ENCODE measurements around the gene GPR39. TPM values are rescaled to one million over a fixed set of nuclear protein-coding genes. Genes with fewer than 3 reads are reported as not detected.

The GPR39 gene
- total and polyA plus RNA-seq, 2 donors from 2014 or later: 4.9 to 8.7 TPM

GRCh38 chr2:132678483-132678882, 261.9 kb downstream of the GPR39 start:
- intact Hi-C loops (cut with DNase I): no loop called here
- no peak overlapping the region for H3K9ac ChIP-seq (ENCODE audit: low read length in 3 of 3)
- no peaks in the 10 kb centered on the region for H3K9me3 ChIP-seq (ENCODE audit: control insufficient read depth in 2 of 3, insufficient read depth in 1 of 3, low read length in 3 of 3)
- H3K27ac ChIP-seq (ENCODE audit: low read depth in 2 of 2, low read length in 2 of 2): no peak overlapping the region
- no peak overlapping the region for H3K4me3 ChIP-seq (ENCODE audit: low read length in 3 of 3)
- TF ChIP-seq CTCF (IDR thresholded peaks at IDR 0.05; ENCODE audit: borderline replicate concordance, extremely low read depth, insufficient read depth): no peak
- H3K36me3 ChIP-seq (ENCODE audit: control insufficient read depth in 2 of 3, insufficient read depth in 3 of 3, low read length in 3 of 3): no peaks in the 10 kb centered on the region
- H3K27me3 ChIP-seq (ENCODE audit: control insufficient read depth, insufficient read depth, low read length): no peaks in the 10 kb centered on the region
- peaks cover 0 to 3% (median 0%) of the 10 kb centered on the region in 3 donors for H3K4me1 ChIP-seq (ENCODE audit: control insufficient read depth in 2 of 3, insufficient read depth in 2 of 3, low read depth in 1 of 3, low read length in 3 of 3)
- no peak for DNase-seq
- no peak for FAIRE-seq

- H3K4me1 ChIP-seq (ENCODE audit: control insufficient read depth in 2 of 3, insufficient read depth in 2 of 3, low read depth in 1 of 3, low read length in 3 of 3): peaks cover 0 to 3% (median 0%) of the 10 kb centered on the region in 3 donors
- DNase-seq: no peak
- H3K4me3 ChIP-seq (ENCODE audit: low read length in 3 of 3): no peak overlapping the region
- no peaks in the 10 kb centered on the region for H3K36me3 ChIP-seq (ENCODE audit: control insufficient read depth in 2 of 3, insufficient read depth in 3 of 3, low read length in 3 of 3)
- H3K9me3 ChIP-seq (ENCODE audit: control insufficient read depth in 2 of 3, insufficient read depth in 1 of 3, low read length in 3 of 3): no peaks in the 10 kb centered on the region
- H3K27ac ChIP-seq (ENCODE audit: low read depth in 2 of 2, low read length in 2 of 2): no peak overlapping the region
- no peak overlapping the region for H3K9ac ChIP-seq (ENCODE audit: low read length in 3 of 3)
- no peak for FAIRE-seq
- no peaks in the 10 kb centered on the region for H3K27me3 ChIP-seq (ENCODE audit: control insufficient read depth, insufficient read depth, low read length)
- intact Hi-C loops (cut with DNase I): no loop called here
- TF ChIP-seq CTCF (IDR thresholded peaks at IDR 0.05; ENCODE audit: borderline replicate concordance, extremely low read depth, insufficient read depth): no peak
These were observed 263.9 kb downstream of the GPR39 start for GRCh38 chr2:132680544-132680943.

- no peak for TF ChIP-seq CTCF (IDR thresholded peaks at IDR 0.05; ENCODE audit: borderline replicate concordance, extremely low read depth, insufficient read depth)
- no peak for DNase-seq
- no peak overlapping the region for H3K4me3 ChIP-seq (ENCODE audit: low read length in 3 of 3)
- no peaks in the 10 kb centered on the region for H3K36me3 ChIP-seq (ENCODE audit: control insufficient read depth in 2 of 3, insufficient read depth in 3 of 3, low read length in 3 of 3)
- H3K4me1 ChIP-seq (ENCODE audit: control insufficient read depth in 2 of 3, insufficient read depth in 2 of 3, low read depth in 1 of 3, low read length in 3 of 3): peaks cover 0 to 3% (median 0%) of the 10 kb centered on the region in 3 donors
- intact Hi-C loops (cut with DNase I): no loop called here
- H3K9ac ChIP-seq (ENCODE audit: low read length in 3 of 3): no peak overlapping the region
- no peaks in the 10 kb centered on the region for H3K27me3 ChIP-seq (ENCODE audit: control insufficient read depth, insufficient read depth, low read length)
- no peak for FAIRE-seq
- H3K9me3 ChIP-seq (ENCODE audit: control insufficient read depth in 2 of 3, insufficient read depth in 1 of 3, low read length in 3 of 3): no peaks in the 10 kb centered on the region
- no peak overlapping the region for H3K27ac ChIP-seq (ENCODE audit: low read depth in 2 of 2, low read length in 2 of 2)
These were observed 265.2 kb downstream of the GPR39 start for GRCh38 chr2:132681766-132682165.

GRCh38 chr2:132690664-132691303, 274.2 kb downstream of the GPR39 start:
- DNase-seq (no peak), FAIRE-seq (no peak)
- Histone ChIP-seq H3K27me3 (ENCODE audit: control insufficient read depth, insufficient read depth, low read length) (no peaks in the 10 kb centered on the region), H3K9ac (ENCODE audit: low read length in 3 of 3) (no peak overlapping the region), H3K9me3 (ENCODE audit: control insufficient read depth in 2 of 3, insufficient read depth in 1 of 3, low read length in 3 of 3) (no peaks in the 10 kb centered on the region), H3K4me3 (ENCODE audit: low read length in 3 of 3) (no peak overlapping the region), H3K27ac (ENCODE audit: low read depth in 2 of 2, low read length in 2 of 2) (no peak overlapping the region), H3K36me3 (ENCODE audit: control insufficient read depth in 2 of 3, insufficient read depth in 3 of 3, low read length in 3 of 3) (no peaks in the 10 kb centered on the region), H3K4me1 (ENCODE audit: control insufficient read depth in 2 of 3, insufficient read depth in 2 of 3, low read depth in 1 of 3, low read length in 3 of 3) (no peaks in the 10 kb centered on the region)
- no peak for TF ChIP-seq CTCF (IDR thresholded peaks at IDR 0.05; ENCODE audit: borderline replicate concordance, extremely low read depth, insufficient read depth)
- intact Hi-C loops (cut with DNase I): no loop called here
